ENCODE data around the gene TRMT10C. TPM values are rescaled to one million over a fixed set of nuclear protein-coding genes. Genes with fewer than 3 reads are reported as not detected.

Gene TRMT10C
- total RNA-seq, 2 donors from 2014 or later = 11.6 to 20.5 TPM

DNA sequence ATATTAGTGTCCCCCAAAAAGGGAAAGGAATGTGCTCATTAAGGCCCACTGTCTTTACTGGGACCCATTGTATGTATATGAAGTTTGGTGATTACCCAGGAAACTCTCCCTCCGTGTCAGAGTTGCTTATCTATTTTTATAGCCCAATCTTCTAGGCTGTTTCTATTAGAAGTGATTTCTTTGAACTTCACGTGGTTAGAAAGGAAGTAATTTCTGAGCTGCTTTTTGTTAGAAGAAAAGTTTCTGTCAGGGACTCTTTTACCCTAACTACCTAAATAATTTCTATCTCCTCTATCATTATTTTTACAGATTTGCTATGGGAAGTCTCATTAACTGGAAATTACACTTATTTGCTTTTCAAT is 31.0 kb upstream of the TRMT10C start:
- Histone ChIP-seq H3K4me1 (ENCODE audit: control insufficient read depth in 1 of 2, low read depth in 2 of 2) (peaks cover 5 to 19% of the 10 kb centered on the region in 2 donors), H3K27me3 (replicated peaks; ENCODE audit: insufficient read depth) (no peaks in the 10 kb centered on the region), H3K27ac (no peak overlapping the region), H3K36me3 (no peaks in the 10 kb centered on the region), H3K9me3 (no peaks in the 10 kb centered on the region), H3K4me3 (no peak overlapping the region)
- no peak for DNase-seq (ENCODE audit: low spot score)
- ATAC-seq (ENCODE audit: insufficient number of reproducible peaks, low FRiP score, low read depth) = no peak
- TF ChIP-seq, protein P1, sequence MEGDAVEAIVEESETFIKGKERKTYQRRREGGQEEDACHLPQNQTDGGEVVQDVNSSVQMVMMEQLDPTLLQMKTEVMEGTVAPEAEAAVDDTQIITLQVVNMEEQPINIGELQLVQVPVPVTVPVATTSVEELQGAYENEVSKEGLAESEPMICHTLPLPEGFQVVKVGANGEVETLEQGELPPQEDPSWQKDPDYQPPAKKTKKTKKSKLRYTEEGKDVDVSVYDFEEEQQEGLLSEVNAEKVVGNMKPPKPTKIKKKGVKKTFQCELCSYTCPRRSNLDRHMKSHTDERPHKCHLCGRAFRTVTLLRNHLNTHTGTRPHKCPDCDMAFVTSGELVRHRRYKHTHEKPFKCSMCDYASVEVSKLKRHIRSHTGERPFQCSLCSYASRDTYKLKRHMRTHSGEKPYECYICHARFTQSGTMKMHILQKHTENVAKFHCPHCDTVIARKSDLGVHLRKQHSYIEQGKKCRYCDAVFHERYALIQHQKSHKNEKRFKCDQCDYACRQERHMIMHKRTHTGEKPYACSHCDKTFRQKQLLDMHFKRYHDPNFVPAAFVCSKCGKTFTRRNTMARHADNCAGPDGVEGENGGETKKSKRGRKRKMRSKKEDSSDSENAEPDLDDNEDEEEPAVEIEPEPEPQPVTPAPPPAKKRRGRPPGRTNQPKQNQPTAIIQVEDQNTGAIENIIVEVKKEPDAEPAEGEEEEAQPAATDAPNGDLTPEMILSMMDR (IDR thresholded peaks at IDR 0.05) = no peak

DNA sequence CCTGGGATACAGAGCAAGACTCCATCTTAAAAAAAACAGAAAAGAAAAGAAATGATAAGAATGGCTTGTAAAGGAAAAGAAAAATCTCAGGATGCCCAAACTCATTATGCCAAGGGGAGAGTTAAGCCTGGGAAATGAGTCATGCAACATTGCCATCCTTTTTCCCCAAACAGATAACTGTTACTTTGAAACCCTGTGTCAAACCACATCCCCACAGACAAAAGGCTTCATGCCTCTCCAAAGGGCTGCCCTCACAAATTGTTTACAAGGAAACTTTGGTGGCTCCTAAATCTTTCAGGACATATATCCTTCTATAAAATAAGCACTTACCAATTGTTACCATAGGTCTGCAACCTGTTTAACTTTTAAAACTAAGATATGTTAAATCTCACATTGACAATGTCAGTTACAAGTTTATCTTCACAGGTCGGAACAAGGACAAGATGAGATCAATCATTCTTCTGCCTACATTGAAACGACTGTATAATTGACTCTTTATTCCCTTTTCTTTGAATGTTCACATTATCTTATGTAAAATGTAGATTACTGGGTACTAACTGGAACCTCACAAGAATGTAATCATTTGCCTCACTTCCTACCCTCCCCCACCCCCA is 30.1 kb upstream of the TRMT10C start:
- H3K27me3 ChIP-seq (replicated peaks; ENCODE audit: insufficient read depth) = no peaks in the 10 kb centered on the region
- no peak for DNase-seq (ENCODE audit: low spot score)
- H3K4me1 ChIP-seq (ENCODE audit: control insufficient read depth in 1 of 2, low read depth in 2 of 2) = peaks cover 5 to 19% of the 10 kb centered on the region in 2 donors
- H3K9me3 ChIP-seq = no peaks in the 10 kb centered on the region
- no peak overlapping the region for H3K27ac ChIP-seq
- ATAC-seq (ENCODE audit: insufficient number of reproducible peaks, low FRiP score, low read depth) = no peak
- TF ChIP-seq, protein P1 (IDR thresholded peaks at IDR 0.05) = no peak
- no peaks in the 10 kb centered on the region for H3K36me3 ChIP-seq
- no peak overlapping the region for H3K4me3 ChIP-seq

DNA sequence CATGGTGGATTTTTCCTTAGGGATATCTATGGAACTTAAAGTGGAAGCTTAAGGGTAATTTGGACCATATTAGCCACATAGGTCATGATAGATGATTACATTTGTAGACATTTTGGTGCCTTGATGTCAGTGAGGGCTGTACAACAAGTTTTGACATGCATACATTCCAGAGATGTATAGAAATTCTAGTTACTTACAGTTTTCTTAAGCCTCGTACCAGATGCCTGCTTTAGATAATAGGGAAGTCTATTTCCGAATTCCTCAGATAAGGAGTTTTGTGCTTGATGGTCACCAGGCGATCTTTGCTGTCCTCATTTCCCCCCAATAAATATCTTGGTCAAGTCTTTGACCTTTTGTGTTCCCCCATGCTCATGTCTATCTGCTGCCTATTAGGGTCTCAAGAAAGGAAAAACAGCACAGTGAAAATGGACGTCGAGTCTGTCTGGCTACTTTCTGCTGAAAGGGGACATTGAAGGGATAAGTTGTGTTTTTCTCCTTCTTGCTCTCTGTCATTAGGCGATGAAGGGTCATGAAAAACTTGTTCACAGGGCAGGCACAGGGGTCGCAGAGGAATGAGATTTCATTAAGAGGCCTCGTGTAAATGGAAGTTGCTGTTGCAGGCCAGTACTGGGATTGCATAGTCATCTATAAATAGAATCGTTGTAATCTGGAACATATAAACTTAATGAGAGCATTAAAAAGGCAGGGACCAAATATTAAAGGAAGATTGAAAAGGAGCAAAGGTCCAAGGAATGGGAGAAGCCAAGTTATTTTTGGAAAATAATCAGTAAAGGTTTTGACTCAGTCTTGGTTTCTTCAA is 28.7 kb upstream of the TRMT10C start:
- ATAC-seq (ENCODE audit: insufficient number of reproducible peaks, low FRiP score, low read depth) = no peak
- Histone ChIP-seq H3K4me1 (ENCODE audit: control insufficient read depth in 1 of 2, low read depth in 2 of 2) (peaks cover 5 to 19% of the 10 kb centered on the region in 2 donors), H3K36me3 (no peaks in the 10 kb centered on the region), H3K9me3 (no peaks in the 10 kb centered on the region), H3K27me3 (replicated peaks; ENCODE audit: insufficient read depth) (no peaks in the 10 kb centered on the region), H3K27ac (peak overlapping the region; percentile 56 to 77), H3K4me3 (no peak overlapping the region)
- DNase-seq (ENCODE audit: low spot score) = no peak
- TF ChIP-seq, protein P1 (IDR thresholded peaks at IDR 0.05) = no peak

DNA sequence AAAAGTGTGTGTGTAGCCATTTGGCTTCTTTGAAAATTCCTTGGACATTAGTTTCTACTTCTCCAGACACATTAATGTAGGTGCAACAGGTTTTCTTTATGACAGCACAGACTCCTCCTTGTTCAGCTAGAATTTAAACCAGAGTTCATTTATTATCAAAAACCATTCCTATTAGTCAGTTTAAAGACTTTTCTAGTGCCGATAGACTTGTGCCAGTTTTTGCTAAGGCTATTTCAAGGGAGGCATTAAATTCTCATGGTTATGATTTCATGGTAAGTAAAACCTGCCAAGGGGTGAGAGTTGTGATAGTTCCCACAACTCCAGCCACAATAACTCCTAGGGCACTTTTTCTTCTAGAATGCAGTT is 28.1 kb upstream of the TRMT10C start:
- TF ChIP-seq, protein P1 (IDR thresholded peaks at IDR 0.05) = no peak
- H3K27me3 ChIP-seq (replicated peaks; ENCODE audit: insufficient read depth) = no peaks in the 10 kb centered on the region
- DNase-seq (ENCODE audit: low spot score) (no peak), ATAC-seq (ENCODE audit: insufficient number of reproducible peaks, low FRiP score, low read depth) (no peak)
- H3K27ac ChIP-seq = peak overlapping the region; percentile 65 to 77
- H3K36me3 ChIP-seq = no peaks in the 10 kb centered on the region
- H3K4me3 ChIP-seq = no peak overlapping the region
- H3K4me1 ChIP-seq (ENCODE audit: control insufficient read depth in 1 of 2, low read depth in 2 of 2) = peaks cover 5 to 19% of the 10 kb centered on the region in 2 donors
- H3K9me3 ChIP-seq = no peaks in the 10 kb centered on the region

DNA sequence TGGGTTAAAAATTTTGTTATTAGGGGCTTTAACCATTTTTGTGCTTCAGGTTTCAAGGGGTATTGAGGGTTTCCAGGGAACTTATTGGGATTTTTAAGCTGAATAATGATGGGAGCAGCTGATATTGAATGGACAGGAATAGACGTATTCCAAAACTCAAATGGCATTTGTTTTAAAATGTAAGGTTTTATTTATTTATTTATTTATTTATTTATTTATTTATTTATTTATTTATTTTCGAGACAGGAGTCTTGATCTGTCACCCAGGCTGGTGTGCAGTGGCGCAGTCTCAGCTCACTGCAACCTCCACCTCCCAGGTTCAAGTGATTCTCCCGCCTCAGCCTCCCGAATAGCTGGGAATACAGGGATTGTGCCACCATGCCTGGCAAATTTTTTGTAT is 26.4 kb upstream of the TRMT10C start:
- Histone ChIP-seq H3K4me3 (no peak overlapping the region), H3K27ac (no peak overlapping the region), H3K36me3 (no peaks in the 10 kb centered on the region), H3K4me1 (ENCODE audit: control insufficient read depth in 1 of 2, low read depth in 2 of 2) (peaks cover 5 to 19% of the 10 kb centered on the region in 2 donors), H3K27me3 (replicated peaks; ENCODE audit: insufficient read depth) (no peaks in the 10 kb centered on the region), H3K9me3 (no peaks in the 10 kb centered on the region)
- DNase-seq (ENCODE audit: low spot score) (no peak), ATAC-seq (ENCODE audit: insufficient number of reproducible peaks, low FRiP score, low read depth) (no peak)
- TF ChIP-seq, protein P1 (IDR thresholded peaks at IDR 0.05) = no peak

Measured in thoracic aorta (tissue), 2 donors.